ENCODE data around the gene ZMIZ1.

Gene ZMIZ1

GRCh38 chr10:79131836-79132631 lies 63.3 kb downstream of the ZMIZ1 start:
- no peak for DNase-seq
- peaks cover 0 to 61% (median 24%) of the 10 kb centered on the region in 4 experiments for H3K36me3 ChIP-seq (ENCODE audit: control insufficient read depth in 4 of 4, insufficient read depth in 4 of 4, low read length in 3 of 4)
- POLR2A ChIA-PET = interaction anchor here (0.6 to 1.3 kb wide), 5 partner anchors 13 to 61 kb away, joined by 3 to 4 read pairs (median 4); no protein-coding TSS in a partner anchor
- WGBS (ENCODE audit: insufficient coverage) = 68% methylated on average over 9 of the region's 13 CpGs
- H3K27ac ChIP-seq (ENCODE audit: insufficient read depth in 1 of 2, low read depth in 1 of 2, low read length in 2 of 2, poor library complexity in 1 of 2, severe bottlenecking in 2 of 2) = peak overlapping the region; percentile 54 to 90
- no peaks in the 10 kb centered on the region for H3K9me3 ChIP-seq (ENCODE audit: control extremely low read depth in 1 of 5, control insufficient read depth in 4 of 5, insufficient read depth in 2 of 5, low read depth in 1 of 5, low read length in 4 of 5)
- H3K4me3 ChIP-seq (ENCODE audit: control insufficient read depth in 1 of 7, extremely low read depth in 1 of 7, insufficient read depth in 4 of 7, low read depth in 2 of 7, low read length in 6 of 7) = peak overlapping the region in 3 of 7 experiments; percentile 10 to 28 (median 13)
- H3K27me3 ChIP-seq (replicated peaks in 2 of 5; ENCODE audit: control insufficient read depth in 4 of 5, insufficient read depth in 5 of 5, low read length in 4 of 5) = no peaks in the 10 kb centered on the region
- peaks cover 23 to 100% (median 98%) of the 10 kb centered on the region in 4 experiments for H3K4me1 ChIP-seq (ENCODE audit: control extremely low read depth in 1 of 4, control insufficient read depth in 4 of 4, insufficient read depth in 4 of 4, low read length in 3 of 4)
- CTCF ChIA-PET = interaction anchor here (0.7 to 42.3 kb wide), 15 partner anchors 8 to 65 kb away, joined by 3 to 517 read pairs (median 9); no protein-coding TSS in a partner anchor

- Histone ChIP-seq H3K4me1 (ENCODE audit: control extremely low read depth in 1 of 4, control insufficient read depth in 4 of 4, insufficient read depth in 4 of 4, low read length in 3 of 4) (peaks cover 25 to 100% (median 98%) of the 10 kb centered on the region in 4 experiments), H3K27me3 (replicated peaks in 2 of 5; ENCODE audit: control insufficient read depth in 4 of 5, insufficient read depth in 5 of 5, low read length in 4 of 5) (no peaks in the 10 kb centered on the region), H3K9me3 (ENCODE audit: control extremely low read depth in 1 of 5, control insufficient read depth in 4 of 5, insufficient read depth in 2 of 5, low read depth in 1 of 5, low read length in 4 of 5) (no peaks in the 10 kb centered on the region), H3K36me3 (ENCODE audit: control insufficient read depth in 4 of 4, insufficient read depth in 4 of 4, low read length in 3 of 4) (peaks cover 0 to 56% (median 20%) of the 10 kb centered on the region in 4 experiments), H3K4me3 (ENCODE audit: control insufficient read depth in 1 of 7, extremely low read depth in 1 of 7, insufficient read depth in 4 of 7, low read depth in 2 of 7, low read length in 6 of 7) (peak overlapping the region in 2 of 7 experiments; percentile 13 to 28), H3K27ac (ENCODE audit: insufficient read depth in 1 of 2, low read depth in 1 of 2, low read length in 2 of 2, poor library complexity in 1 of 2, severe bottlenecking in 2 of 2) (peak overlapping the region; percentile 13 to 90)
- peak in 2 of 3 donors; percentile 71 to 77 for DNase-seq
- POLR2A ChIA-PET = interaction anchor here (0.7 to 1.3 kb wide), 6 partner anchors 12 to 62 kb away, joined by 3 to 4 read pairs (median 4); no protein-coding TSS in a partner anchor
- 8% methylated on average over 2 of the region's 7 CpGs for WGBS (ENCODE audit: insufficient coverage)
- CTCF ChIA-PET = interaction anchor here (0.7 to 42.3 kb wide), 10 partner anchors 9 to 64 kb away, joined by 3 to 517 read pairs (median 10); no protein-coding TSS in a partner anchor
Measured at GRCh38 chr10:79132681-79133381, 64.1 kb downstream of the ZMIZ1 start.

GRCh38 chr10:79133416-79133815 lies 64.7 kb downstream of the ZMIZ1 start:
- H3K36me3 ChIP-seq (ENCODE audit: control insufficient read depth in 4 of 4, insufficient read depth in 4 of 4, low read length in 3 of 4) = peaks cover 0 to 54% (median 17%) of the 10 kb centered on the region in 4 experiments
- peaks cover 26 to 100% (median 98%) of the 10 kb centered on the region in 4 experiments for H3K4me1 ChIP-seq (ENCODE audit: control extremely low read depth in 1 of 4, control insufficient read depth in 4 of 4, insufficient read depth in 4 of 4, low read length in 3 of 4)
- ChIA-PET POLR2A (interaction anchor here (1.1 to 1.2 kb wide), 2 partner anchors 15 to 45 kb away, joined by 3 to 4 read pairs; no protein-coding TSS in a partner anchor), CTCF (interaction anchor here (0.7 to 42.3 kb wide), 8 partner anchors 10 to 64 kb away, joined by 3 to 517 read pairs (median 10); no protein-coding TSS in a partner anchor)
- WGBS (ENCODE audit: insufficient coverage) = no CpG with 5 or more reads among the region's 2 CpGs
- no peaks in the 10 kb centered on the region for H3K27me3 ChIP-seq (replicated peaks in 2 of 5; ENCODE audit: control insufficient read depth in 4 of 5, insufficient read depth in 5 of 5, low read length in 4 of 5)
- no peaks in the 10 kb centered on the region for H3K9me3 ChIP-seq (ENCODE audit: control extremely low read depth in 1 of 5, control insufficient read depth in 4 of 5, insufficient read depth in 2 of 5, low read depth in 1 of 5, low read length in 4 of 5)
- H3K4me3 ChIP-seq (ENCODE audit: control insufficient read depth in 1 of 7, extremely low read depth in 1 of 7, insufficient read depth in 4 of 7, low read depth in 2 of 7, low read length in 6 of 7) = peak overlapping the region in 2 of 7 experiments; percentile 16 to 28
- H3K27ac ChIP-seq (ENCODE audit: insufficient read depth in 1 of 2, low read depth in 1 of 2, low read length in 2 of 2, poor library complexity in 1 of 2, severe bottlenecking in 2 of 2) = peak overlapping the region in 1 of 2 experiments; percentile 90
- DNase-seq = peak in 2 of 3 donors; percentile 40 to 54

GRCh38 chr10:79135790-79136189 lies 67.0 kb downstream of the ZMIZ1 start:
- Histone ChIP-seq H3K4me3 (ENCODE audit: control insufficient read depth in 1 of 7, extremely low read depth in 1 of 7, insufficient read depth in 4 of 7, low read depth in 2 of 7, low read length in 6 of 7) (peak overlapping the region in 1 of 7 experiments; percentile 29), H3K9me3 (ENCODE audit: control extremely low read depth in 1 of 5, control insufficient read depth in 4 of 5, insufficient read depth in 2 of 5, low read depth in 1 of 5, low read length in 4 of 5) (no peaks in the 10 kb centered on the region), H3K27ac (ENCODE audit: insufficient read depth in 1 of 2, low read depth in 1 of 2, low read length in 2 of 2, poor library complexity in 1 of 2, severe bottlenecking in 2 of 2) (peak overlapping the region; percentile 85 to 90), H3K4me1 (ENCODE audit: control extremely low read depth in 1 of 4, control insufficient read depth in 4 of 4, insufficient read depth in 4 of 4, low read length in 3 of 4) (peaks cover 28 to 100% (median 99%) of the 10 kb centered on the region in 4 experiments), H3K36me3 (ENCODE audit: control insufficient read depth in 4 of 4, insufficient read depth in 4 of 4, low read length in 3 of 4) (peaks cover 0 to 60% (median 22%) of the 10 kb centered on the region in 4 experiments), H3K27me3 (replicated peaks in 2 of 5; ENCODE audit: control insufficient read depth in 4 of 5, insufficient read depth in 5 of 5, low read length in 4 of 5) (no peaks in the 10 kb centered on the region)
- WGBS (ENCODE audit: insufficient coverage) = 30% methylated on average over 3 of the region's 9 CpGs
- ChIA-PET POLR2A (interaction anchor here (4.7 kb wide), 1 partner anchor 44 kb away, joined by 33 read pairs; no protein-coding TSS in a partner anchor), CTCF (interaction anchor here (2.3 to 42.3 kb wide), 3 partner anchors 19 to 60 kb away, joined by 9 to 517 read pairs (median 15); no protein-coding TSS in a partner anchor)
- DNase-seq = no peak

GRCh38 chr10:79136236-79137005 lies 67.7 kb downstream of the ZMIZ1 start:
- peaks cover 2 to 59% (median 24%) of the 10 kb centered on the region in 4 experiments for H3K36me3 ChIP-seq (ENCODE audit: control insufficient read depth in 4 of 4, insufficient read depth in 4 of 4, low read length in 3 of 4)
- H3K4me3 ChIP-seq (ENCODE audit: control insufficient read depth in 1 of 7, extremely low read depth in 1 of 7, insufficient read depth in 4 of 7, low read depth in 2 of 7, low read length in 6 of 7) = peak overlapping the region in 3 of 7 experiments; percentile 12 to 64 (median 50)
- WGBS (ENCODE audit: insufficient coverage) = 0% methylated on average over 2 of the region's 2 CpGs
- POLR2A ChIA-PET = interaction anchor here (1.0 to 4.7 kb wide), 6 partner anchors 13 to 64 kb away, joined by 3 to 33 read pairs (median 4); no protein-coding TSS in a partner anchor
- CTCF ChIA-PET = interaction anchor here (0.5 to 42.3 kb wide), 8 partner anchors 9 to 61 kb away, joined by 3 to 517 read pairs (median 8); no protein-coding TSS in a partner anchor
- peaks cover 28 to 100% (median 99%) of the 10 kb centered on the region in 4 experiments for H3K4me1 ChIP-seq (ENCODE audit: control extremely low read depth in 1 of 4, control insufficient read depth in 4 of 4, insufficient read depth in 4 of 4, low read length in 3 of 4)
- peak overlapping the region; percentile 85 to 90 for H3K27ac ChIP-seq (ENCODE audit: insufficient read depth in 1 of 2, low read depth in 1 of 2, low read length in 2 of 2, poor library complexity in 1 of 2, severe bottlenecking in 2 of 2)
- no peaks in the 10 kb centered on the region for H3K27me3 ChIP-seq (replicated peaks in 2 of 5; ENCODE audit: control insufficient read depth in 4 of 5, insufficient read depth in 5 of 5, low read length in 4 of 5)
- H3K9me3 ChIP-seq (ENCODE audit: control extremely low read depth in 1 of 5, control insufficient read depth in 4 of 5, insufficient read depth in 2 of 5, low read depth in 1 of 5, low read length in 4 of 5) = no peaks in the 10 kb centered on the region
- DNase-seq = peak in 2 of 3 donors; percentile 65 to 76

- peak overlapping the region; percentile 85 to 90 for H3K27ac ChIP-seq (ENCODE audit: insufficient read depth in 1 of 2, low read depth in 1 of 2, low read length in 2 of 2, poor library complexity in 1 of 2, severe bottlenecking in 2 of 2)
- no peak for DNase-seq
- H3K4me1 ChIP-seq (ENCODE audit: control extremely low read depth in 1 of 4, control insufficient read depth in 4 of 4, insufficient read depth in 4 of 4, low read length in 3 of 4) = peaks cover 21 to 100% (median 99%) of the 10 kb centered on the region in 4 experiments
- POLR2A ChIA-PET = interaction anchor here (0.7 to 4.7 kb wide), 14 partner anchors 8 to 149 kb away, joined by 3 to 33 read pairs (median 4); no protein-coding TSS in a partner anchor
- 0% methylated on average over 4 of the region's 8 CpGs for WGBS (ENCODE audit: insufficient coverage)
- H3K36me3 ChIP-seq (ENCODE audit: control insufficient read depth in 4 of 4, insufficient read depth in 4 of 4, low read length in 3 of 4) = peaks cover 2 to 58% (median 26%) of the 10 kb centered on the region in 4 experiments
- no peaks in the 10 kb centered on the region for H3K9me3 ChIP-seq (ENCODE audit: control extremely low read depth in 1 of 5, control insufficient read depth in 4 of 5, insufficient read depth in 2 of 5, low read depth in 1 of 5, low read length in 4 of 5)
- H3K4me3 ChIP-seq (ENCODE audit: control insufficient read depth in 1 of 7, extremely low read depth in 1 of 7, insufficient read depth in 4 of 7, low read depth in 2 of 7, low read length in 6 of 7) = peak overlapping the region in 4 of 7 experiments; percentile 50 to 68 (median 58)
- no peaks in the 10 kb centered on the region for H3K27me3 ChIP-seq (replicated peaks in 2 of 5; ENCODE audit: control insufficient read depth in 4 of 5, insufficient read depth in 5 of 5, low read length in 4 of 5)
- CTCF ChIA-PET = interaction anchor here (0.5 to 42.3 kb wide), 8 partner anchors 10 to 60 kb away, joined by 3 to 517 read pairs (median 8); no protein-coding TSS in a partner anchor
Measured at GRCh38 chr10:79137300-79137756, 68.6 kb downstream of the ZMIZ1 start.

Measured in common myeloid progenitor, CD34-positive (primary cell).